Osteocyte (in vitro differentiated cells): ENCODE measurements around the gene SGMS2. TPM values are rescaled to one million over a fixed set of nuclear protein-coding genes. Genes with fewer than 3 reads are reported as not detected.

ENCODE experiments used
- DNase-seq: peaks from one replicate; pipeline ENCODE4 v3.0.0; 2021; ENCODE audit warnings: mixed read lengths; ENCODE audit not compliant: unreplicated experiment; ENCODE audit errors: extremely low spot score
- H3K27ac Mint-ChIP-seq: one replicate; pipeline ENCODE4 v1.8.0; 2021; ENCODE audit warnings: mild to moderate bottlenecking, mixed read lengths; ENCODE audit not compliant: unreplicated experiment
- H3K27me3 Mint-ChIP-seq: one replicate; pipeline ENCODE4 v1.8.0; 2021; ENCODE audit warnings: mixed read lengths; ENCODE audit not compliant: unreplicated experiment
- H3K36me3 Mint-ChIP-seq: one replicate; pipeline ENCODE4 v1.8.0; 2021; ENCODE audit warnings: mixed read lengths; ENCODE audit not compliant: unreplicated experiment
- H3K4me1 Mint-ChIP-seq: one replicate; pipeline ENCODE4 v1.8.0; 2021; ENCODE audit warnings: mixed read lengths; ENCODE audit not compliant: unreplicated experiment
- H3K4me3 Mint-ChIP-seq: one replicate; pipeline ENCODE4 v1.8.0; 2021; ENCODE audit warnings: mild to moderate bottlenecking, moderate library complexity, mixed read lengths; ENCODE audit not compliant: unreplicated experiment
- H3K9me3 Mint-ChIP-seq: one replicate; pipeline ENCODE4 v1.8.0; 2021; ENCODE audit warnings: mixed read lengths; ENCODE audit not compliant: unreplicated experiment
- CTCF ChIP-seq: fragments of 200-600 bp; sonication (generic); IDR thresholded peaks from 2 replicates; pipeline ENCODE4 v1.5.0; 2021; ENCODE audit warnings: antibody characterized with exemption, mild to moderate bottlenecking, moderate library complexity
- total RNA-seq: library from RNA; stranded (reverse); gene quantifications from 2 replicates; pipeline ENCODE4 v1.2.1, GENCODE V29; 2021

Gene SGMS2
- total RNA-seq, 1 donor from 2014 or later, result 15.6 TPM

GRCh38 chr4:107792711-107793110, 32.0 kb upstream of the SGMS2 start:
- no peak for DNase-seq
- no peaks in the 10 kb centered on the region for H3K9me3 Mint-ChIP-seq
- H3K36me3 Mint-ChIP-seq, result no peaks in the 10 kb centered on the region
- no peak overlapping the region for H3K4me3 Mint-ChIP-seq
- no peak overlapping the region for H3K27ac Mint-ChIP-seq
- H3K4me1 Mint-ChIP-seq, result no peaks in the 10 kb centered on the region
- peaks cover 55% of the 10 kb centered on the region for H3K27me3 Mint-ChIP-seq
- no peak for TF ChIP-seq CTCF

GRCh38 chr4:107793996-107794395, 30.7 kb upstream of the SGMS2 start:
- H3K4me3 Mint-ChIP-seq, result no peak overlapping the region
- H3K4me1 Mint-ChIP-seq, result no peaks in the 10 kb centered on the region
- H3K9me3 Mint-ChIP-seq, result no peaks in the 10 kb centered on the region
- H3K27me3 Mint-ChIP-seq, result peaks cover 57% of the 10 kb centered on the region
- TF ChIP-seq CTCF, result no peak
- DNase-seq, result no peak
- no peaks in the 10 kb centered on the region for H3K36me3 Mint-ChIP-seq
- H3K27ac Mint-ChIP-seq, result no peak overlapping the region

- Mint-ChIP-seq H3K4me3 (no peak overlapping the region), H3K27me3 (peaks cover 37% of the 10 kb centered on the region)
Measured at GRCh38 chr4:107799669-107800450, 24.9 kb upstream of the SGMS2 start.

GRCh38 chr4:107800706-107801105, 24.0 kb upstream of the SGMS2 start:
- Mint-ChIP-seq H3K9me3 (peaks cover 7% of the 10 kb centered on the region), H3K27ac (no peak overlapping the region), H3K4me1 (peaks cover 6% of the 10 kb centered on the region), H3K36me3 (no peaks in the 10 kb centered on the region), H3K4me3 (no peak overlapping the region), H3K27me3 (peaks cover 32% of the 10 kb centered on the region)
- no peak for DNase-seq
- no peak for TF ChIP-seq CTCF

More at GRCh38 chr4:107799669-107800450, 24.9 kb upstream of the SGMS2 start:
- no peak for DNase-seq
- Mint-ChIP-seq H3K9me3 (peaks cover 7% of the 10 kb centered on the region), H3K27ac (no peak overlapping the region), H3K4me1 (peaks cover 6% of the 10 kb centered on the region), H3K36me3 (no peaks in the 10 kb centered on the region)
- TF ChIP-seq CTCF, result no peak

- no peaks in the 10 kb centered on the region for H3K36me3 Mint-ChIP-seq
- H3K27me3 Mint-ChIP-seq, result peaks cover 22% of the 10 kb centered on the region
- TF ChIP-seq CTCF, result no peak
- peaks cover 14% of the 10 kb centered on the region for H3K4me1 Mint-ChIP-seq
- DNase-seq, result no peak
- no peak overlapping the region for H3K4me3 Mint-ChIP-seq
- H3K9me3 Mint-ChIP-seq, result peaks cover 7% of the 10 kb centered on the region
- no peak overlapping the region for H3K27ac Mint-ChIP-seq
Measured at GRCh38 chr4:107801766-107802211, 22.9 kb upstream of the SGMS2 start.
